ENCODE data around the gene ANKRD35.

DNA sequence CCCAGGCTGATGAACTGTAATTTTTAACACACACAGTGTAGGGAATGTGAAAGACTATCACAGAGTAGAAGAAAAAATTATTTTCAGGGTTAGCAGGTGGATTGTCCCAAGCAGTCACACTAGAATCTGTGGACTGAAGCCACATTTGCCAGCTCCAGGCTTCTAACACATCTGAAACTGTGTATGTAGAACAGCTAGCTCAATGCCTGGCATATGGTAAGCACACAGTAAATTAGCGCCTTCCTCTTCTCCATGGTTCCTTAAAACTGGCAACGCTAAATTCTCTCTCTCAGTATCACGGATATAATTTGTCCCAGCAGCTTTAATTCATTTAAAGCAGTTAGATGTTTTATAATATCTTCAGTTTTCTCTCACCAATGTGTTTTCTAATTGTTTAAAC lies 42.6 kb downstream of the ANKRD35 start:
- TF ChIP-seq CTCF (IDR thresholded peaks at IDR 0.05; ENCODE audit: insufficient read depth, low read depth, low read length) (no peak), EZH2 (IDR thresholded peaks at IDR 0.05; ENCODE audit: insufficient read depth, low read length) (no peak)
